Loucy (cell line): Measurements from ENCODE around the gene CDK13.
"Not testable (repeated sequence)": the region's sequence is repeated elsewhere in the genome, so short reads cannot be mapped to it uniquely, and the experiment has no call there.

Source experiments
- H2AFZ ChIP-seq: fragments of 200-600 bp; sonication (generic); 2 replicates; pipeline ENCODE4 v1.6.0; 2016; ENCODE audit warnings: antibody characterized with exemption, mild to moderate bottlenecking, low read length, moderate library complexity
- H3F3A ChIP-seq: fragments of 200-600 bp; 2 replicates; pipeline ENCODE4 v1.6.0; 2016; ENCODE audit warnings: antibody characterized with exemption, low read depth, mild to moderate bottlenecking
- H3K27me3 ChIP-seq: fragments of 200-600 bp; sonication (generic); 2 replicates; pipeline ENCODE4 v1.6.1; 2014; ENCODE audit warnings: low read length, mild to moderate bottlenecking; ENCODE audit not compliant: insufficient read depth, poor library complexity, severe bottlenecking
- H3K36me3 ChIP-seq: fragments of 200-600 bp; sonication (generic); 2 replicates; pipeline ENCODE4 v1.6.1; 2016; ENCODE audit warnings: low read length; ENCODE audit not compliant: insufficient read depth
- H3K4me1 ChIP-seq: fragments of 200-600 bp; sonication (generic); 2 replicates; pipeline ENCODE4 v1.5.1; 2014; ENCODE audit warnings: low read length, mild to moderate bottlenecking; ENCODE audit not compliant: insufficient read depth, poor library complexity, severe bottlenecking
- H3K4me2 ChIP-seq: fragments of 200-600 bp; sonication (generic); 2 replicates; pipeline ENCODE4 v1.6.0; 2014; ENCODE audit warnings: antibody characterized with exemption, low read length, low read depth, mild to moderate bottlenecking; ENCODE audit not compliant: poor library complexity, severe bottlenecking
- H3K4me3 ChIP-seq: fragments of 200-600 bp; sonication (generic); 2 replicates; pipeline ENCODE4 v1.5.1; 2014; ENCODE audit warnings: low read length, mild to moderate bottlenecking, mixed read lengths; ENCODE audit not compliant: poor library complexity, severe bottlenecking
- H3K79me2 ChIP-seq: fragments of 200-600 bp; sonication (generic); 2 replicates; pipeline ENCODE4 v1.6.1; 2014; ENCODE audit warnings: low read length; ENCODE audit not compliant: insufficient read depth
- H3K9ac ChIP-seq: fragments of 200-600 bp; sonication (generic); 2 replicates; pipeline ENCODE4 v1.6.0; 2014; ENCODE audit warnings: mild to moderate bottlenecking, low read depth, low read length, moderate library complexity; ENCODE audit not compliant: poor library complexity, severe bottlenecking
- H3K9me2 ChIP-seq: fragments of 200-600 bp; sonication (generic); replicated peaks from 2 replicates; pipeline ENCODE4 v1.6.1; 2016; ENCODE audit warnings: low read depth, low read length, mixed read lengths
- H3K9me3 ChIP-seq: fragments of 200-600 bp; sonication (generic); 2 replicates; pipeline ENCODE4 v1.6.1; 2014; ENCODE audit warnings: mild to moderate bottlenecking, antibody characterized with exemption, low read length, low read depth; ENCODE audit not compliant: insufficient read depth
- H4K20me1 ChIP-seq: fragments of 200-600 bp; sonication (generic); 2 replicates; pipeline ENCODE4 v1.6.0; 2014; ENCODE audit warnings: antibody characterized with exemption, low read length, mild to moderate bottlenecking; ENCODE audit not compliant: insufficient read depth, poor library complexity, severe bottlenecking
- CTCF ChIP-seq: fragments of 200-600 bp; sonication (generic); conservative IDR thresholded peaks from 2 replicates; pipeline ENCODE4 v1.5.1; 2014; ENCODE audit warnings: mild to moderate bottlenecking, antibody characterized with exemption, low read length
- EZH2phosphoT487 ChIP-seq: fragments of 200-600 bp; IDR thresholded peaks from 2 replicates; pipeline ENCODE4 v1.6.1; 2018; ENCODE audit warnings: antibody characterized with exemption, mild to moderate bottlenecking, moderate library complexity, borderline replicate concordance

CDK13 gene

GRCh38 chr7:40105879-40106473, 155.9 kb downstream of the CDK13 start:
- no peak overlapping the region for H3K4me3 ChIP-seq
- H3K79me2 ChIP-seq: no peaks in the 10 kb centered on the region
- H3F3A ChIP-seq: no peaks in the 10 kb centered on the region
- H3K4me1 ChIP-seq: no peaks in the 10 kb centered on the region
- TF ChIP-seq CTCF (no peak), EZH2phosphoT487 (no peak)
- no peaks in the 10 kb centered on the region for H3K36me3 ChIP-seq
- no peak overlapping the region for H3K9ac ChIP-seq
- H3K27me3 ChIP-seq: no peaks in the 10 kb centered on the region
- no peak overlapping the region for H2AFZ ChIP-seq
- H3K4me2 ChIP-seq: no peak overlapping the region
- H4K20me1 ChIP-seq: no peaks in the 10 kb centered on the region
- H3K9me3 ChIP-seq: no peaks in the 10 kb centered on the region
- H3K9me2 ChIP-seq: no peaks in the 10 kb centered on the region

GRCh38 chr7:40115936-40116335, 165.9 kb downstream of the CDK13 start:
- Histone ChIP-seq H4K20me1 (no peaks in the 10 kb centered on the region), H3K4me3 (no peak overlapping the region), H3K9me3 (no peaks in the 10 kb centered on the region), H3K4me1 (no peaks in the 10 kb centered on the region), H3K4me2 (no peak overlapping the region), H3K36me3 (no peaks in the 10 kb centered on the region), H2AFZ (no peak overlapping the region), H3K9me2 (no peaks in the 10 kb centered on the region), H3K79me2 (no peaks in the 10 kb centered on the region), H3K27me3 (no peaks in the 10 kb centered on the region), H3F3A (no peaks in the 10 kb centered on the region), H3K9ac (no peak overlapping the region)
- TF ChIP-seq CTCF: no peak
- TF ChIP-seq EZH2phosphoT487: no peak

- not testable (repeated sequence) for H3K4me3 ChIP-seq, H3K4me2 ChIP-seq, H3K36me3 ChIP-seq, H3K27me3 ChIP-seq, H3K9ac ChIP-seq, H4K20me1 ChIP-seq, H3F3A ChIP-seq, H3K9me2 ChIP-seq, H3K4me1 ChIP-seq, H3K9me3 ChIP-seq, H2AFZ ChIP-seq, H3K79me2 ChIP-seq
Measured at GRCh38 chr7:40117199-40117598, 167.1 kb downstream of the CDK13 start.

GRCh38 chr7:40118201-40118600, 168.1 kb downstream of the CDK13 start:
- not testable (repeated sequence) for H2AFZ ChIP-seq, H3K9me2 ChIP-seq, H3F3A ChIP-seq, H3K9ac ChIP-seq, H3K9me3 ChIP-seq, H3K27me3 ChIP-seq, H3K4me1 ChIP-seq, H3K4me2 ChIP-seq, H4K20me1 ChIP-seq, H3K36me3 ChIP-seq, H3K4me3 ChIP-seq, H3K79me2 ChIP-seq
